HCT116 (cell line): Measurements from ENCODE around the gene AACS. TPM values are rescaled to one million over a fixed set of nuclear protein-coding genes. Genes with fewer than 3 reads are reported as not detected.

Experiments used
- ATAC-seq: fragments of 200-7000 bp; cut with Tn5 transposase; 2 replicates; pipeline ENCODE4 v1.9.1; 2020; ENCODE audit warnings: mild to moderate bottlenecking, moderate library complexity
- BruUV-seq: library from RNA; stranded (reverse); fragments of 400-500 nt; replicated peaks from 2 replicates; lab custom pipeline; 2021; lab: Mats Ljungman, UMichigan
- CTCF ChIA-PET: fragments of 300-600 bp; sonication (Branson Sonifier 250); formaldehyde crosslinking; loops from one replicate; lab custom pipeline; 2021; ENCODE audit warnings: antibody characterized with exemption; lab: Charles Lee
- POLR2A ChIA-PET: fragments of 300-600, 350-600 bp; sonication (Branson Sonifier 250); formaldehyde crosslinking; loops from one replicate; lab custom pipeline; 2021; ENCODE audit warnings: antibody characterized with exemption; lab: Charles Lee
- RAD21 ChIA-PET, 2 experiments: fragments of 300-600 bp; sonication (Branson Sonifier 250); formaldehyde crosslinking; loops; one replicate each; lab custom pipeline; 2023; ENCODE audit warnings: low total read pairs in 2 of 2; ENCODE audit not compliant: uncharacterized antibody in 2 of 2, unreplicated experiment in 2 of 2, low non-redundant PET in 1 of 2; lab: Charles Lee
- DNase-seq: peaks from one replicate; pipeline ENCODE4 v3.0.0-alpha.2; 2010; ENCODE audit warnings: low read depth, low spot score
- H2AFZ ChIP-seq: fragments of 200-600 bp; shearing (Covaris generic), sonication (generic); 2 replicates; pipeline ENCODE4 v1.6.1; 2017; ENCODE audit warnings: low read depth, mixed run types, mixed read lengths, antibody characterized with exemption, low read length; ENCODE audit not compliant: poor library complexity, severe bottlenecking
- H3K27ac ChIP-seq: 2 replicates; pipeline ENCODE4 v1.5.1; 2012; ENCODE audit warnings: low read depth, low read length
- H3K27me3 ChIP-seq: fragments of 200-600 bp; sonication (generic); 2 replicates; pipeline ENCODE4 v1.6.1; 2016; ENCODE audit warnings: mixed run types, low read length, mixed read lengths; ENCODE audit not compliant: insufficient read depth
- H3K36me3 ChIP-seq, 2 experiments: fragments of 200-500 bp in 1 of 2; fragments of 200-600 bp in 1 of 2; sonication (Bioruptor generic) in 1 of 2; sonication (generic) in 1 of 2; 2 replicates each; pipeline versions ENCODE4 v1.5.1 to v1.6.1; 2014 to 2016; ENCODE audit warnings: low read length in 2 of 2, inconsistent platforms in 1 of 2, mixed read lengths in 1 of 2, mixed run types in 1 of 2; ENCODE audit not compliant: insufficient read depth in 2 of 2, control insufficient read depth in 1 of 2
- H3K4me1 ChIP-seq, 2 experiments: fragments of 200-600 bp in 1 of 2; sonication (generic) in 1 of 2; 2 replicates each; pipeline versions ENCODE4 v1.5.1 to v1.6.1; 2012 to 2017; ENCODE audit warnings: low read length in 2 of 2, inconsistent platforms in 1 of 2, mild to moderate bottlenecking in 1 of 2, mixed read lengths in 1 of 2, mixed run types in 1 of 2, moderate library complexity in 1 of 2; ENCODE audit not compliant: insufficient read depth in 2 of 2, control insufficient read depth in 1 of 2
- H3K4me2 ChIP-seq: fragments of 200-600 bp; sonication (generic); 2 replicates; pipeline ENCODE4 v1.6.1; 2017; ENCODE audit warnings: mixed run types, low read length, mixed read lengths
- H3K4me3 ChIP-seq, 2 experiments: fragments of 200-600 bp in 1 of 2; sonication (generic) in 1 of 2; replicated peaks in 1 of 2; 2 replicates each; pipeline ENCODE4 v1.5.1; 2011 to 2016; ENCODE audit warnings: low read length in 2 of 2, control low read depth in 1 of 2, low read depth in 1 of 2, mild to moderate bottlenecking in 1 of 2, mixed read lengths in 1 of 2, mixed run types in 1 of 2
- H3K79me2 ChIP-seq: fragments of 200-600 bp; sonication (generic); 2 replicates; pipeline ENCODE4 v1.6.1; 2017; ENCODE audit warnings: mild to moderate bottlenecking, mixed run types, low read length, moderate library complexity, mixed read lengths; ENCODE audit not compliant: insufficient read depth
- H3K9ac ChIP-seq: fragments of 200-600 bp; sonication (generic); 2 replicates; pipeline ENCODE4 v1.6.1; 2016; ENCODE audit warnings: low read length, mixed read lengths
- H3K9me2 ChIP-seq: fragments of 200-600 bp; sonication (generic), shearing (Covaris generic); 2 replicates; pipeline ENCODE4 v1.6.1; 2017; ENCODE audit warnings: mixed run types, mild to moderate bottlenecking, moderate library complexity; ENCODE audit not compliant: insufficient read depth
- H3K9me3 ChIP-seq, 2 experiments: fragments of 200-500 bp in 1 of 2; fragments of 200-600 bp in 1 of 2; sonication (Bioruptor generic) in 1 of 2; sonication (generic) in 1 of 2; 2 replicates each; pipeline ENCODE4 v1.6.1; 2014 to 2017; ENCODE audit warnings: low read length in 2 of 2, mixed read lengths in 2 of 2, inconsistent platforms in 1 of 2, low read depth in 1 of 2, mild to moderate bottlenecking in 1 of 2, mixed run types in 1 of 2, moderate library complexity in 1 of 2; ENCODE audit not compliant: control insufficient read depth in 1 of 2, insufficient read depth in 1 of 2
- H4K20me1 ChIP-seq: fragments of 200-600 bp; sonication (generic), shearing (Covaris generic); 2 replicates; pipeline ENCODE4 v1.6.1; 2017; ENCODE audit warnings: mixed run types, mild to moderate bottlenecking, moderate library complexity; ENCODE audit not compliant: insufficient read depth
- CBX3 ChIP-seq: IDR thresholded peaks from 2 replicates; pipeline ENCODE4 v1.6.1; 2012; ENCODE audit warnings: low read depth
- EGR1 ChIP-seq: IDR thresholded peaks from 2 replicates; pipeline ENCODE4 v1.6.1; 2012; ENCODE audit warnings: low read depth
- ELF1 ChIP-seq: IDR thresholded peaks from 2 replicates; pipeline ENCODE4 v1.6.1; 2012; ENCODE audit warnings: low read depth, borderline replicate concordance
- EZH2 ChIP-seq: fragments of 200-600 bp; sonication (generic); IDR thresholded peaks from 2 replicates; pipeline ENCODE4 v1.6.1; 2017; ENCODE audit warnings: antibody characterized with exemption, mixed run types
- EZH2phosphoT487 ChIP-seq: fragments of 200-600 bp; IDR thresholded peaks from 2 replicates; pipeline ENCODE4 v1.6.1; 2018; ENCODE audit warnings: antibody characterized with exemption, borderline replicate concordance
- FOSL1 ChIP-seq: IDR thresholded peaks from 2 replicates; pipeline ENCODE4 v1.6.1; 2012; ENCODE audit warnings: low read depth
- JUND ChIP-seq: IDR thresholded peaks from 2 replicates; pipeline ENCODE4 v1.6.1; 2012
- POLR2A ChIP-seq: IDR thresholded peaks from 2 replicates; pipeline ENCODE4 v1.7.0; 2011; ENCODE audit warnings: borderline replicate concordance; ENCODE audit not compliant: insufficient read depth, insufficient read length; ENCODE audit errors: extremely low read depth
- SIN3A ChIP-seq: IDR thresholded peaks from 2 replicates; pipeline ENCODE4 v1.6.1; 2012; ENCODE audit warnings: low read depth
- SP1 ChIP-seq: IDR thresholded peaks from 2 replicates; pipeline ENCODE4 v1.6.1; 2012; ENCODE audit warnings: low read depth
- SRF ChIP-seq: IDR thresholded peaks from 2 replicates; pipeline ENCODE4 v1.6.1; 2012; ENCODE audit warnings: low read depth
- TCF7L2 ChIP-seq: IDR thresholded peaks from 2 replicates; pipeline ENCODE4 v1.7.0; 2011; ENCODE audit warnings: borderline replicate concordance, inconsistent platforms; ENCODE audit not compliant: insufficient read depth, insufficient read length; ENCODE audit errors: extremely low read depth
- YY1 ChIP-seq: IDR thresholded peaks from 2 replicates; pipeline ENCODE4 v1.6.1; 2011; ENCODE audit warnings: low read length, low read depth, moderate library complexity, mild to moderate bottlenecking; ENCODE audit not compliant: insufficient replicate concordance; ENCODE audit errors: extremely low read depth
- ZBTB33 ChIP-seq: IDR thresholded peaks from 2 replicates; pipeline ENCODE4 v1.6.1; 2011; ENCODE audit warnings: mild to moderate bottlenecking, low read length, moderate library complexity; ENCODE audit not compliant: insufficient replicate concordance; ENCODE audit errors: extremely low read depth
- ZFX ChIP-seq: fragments of 450-650 bp; IDR thresholded peaks from 2 replicates; pipeline ENCODE4 v1.6.1; 2017
- ZNF274 ChIP-seq: fragments of 200-500 bp; sonication (Bioruptor generic); IDR thresholded peaks from 2 replicates; pipeline ENCODE4 v1.6.1; 2014; ENCODE audit warnings: mild to moderate bottlenecking, low read depth, low read length, inconsistent platforms
- intact Hi-C: fragments of 100-400 bp; cut with micrococcal nuclease; formaldehyde crosslinking; loops from 2 replicates; pipeline ENCODE4 v1.10.0; 2022
- total RNA-seq: library from RNA; stranded (reverse); gene quantifications from one replicate; pipeline ENCODE4 v1.2.1, GENCODE V29; 2021; ENCODE audit not compliant: unreplicated experiment
- TF ChIP-seq, protein P1 (sequence below): IDR thresholded peaks from 2 replicates; pipeline ENCODE4 v1.6.1; 2012; ENCODE audit warnings: low read depth
- TF ChIP-seq, protein P2 (sequence below), 3 experiments: fragments of 200-600 bp in 1 of 3; sonication (generic) in 1 of 3; IDR thresholded peaks in 2 of 3; conservative IDR thresholded peaks in 1 of 3; 2 replicates each; pipeline ENCODE4 v1.5.1; 2012 to 2017; ENCODE audit warnings: low read depth in 2 of 3, low read length in 2 of 3, antibody characterized with exemption in 1 of 3, borderline replicate concordance in 1 of 3, control low read depth in 1 of 3, mild to moderate bottlenecking in 1 of 3, mixed read lengths in 1 of 3, mixed run types in 1 of 3, moderate library complexity in 1 of 3; ENCODE audit not compliant: insufficient read depth in 1 of 3
- TF ChIP-seq, protein P3 (sequence below): IDR thresholded peaks from 2 replicates; pipeline ENCODE4 v1.6.1; 2012

The AACS gene
- total RNA-seq, 1 experiment from 2014 or later, result 16.0 TPM

DNA sequence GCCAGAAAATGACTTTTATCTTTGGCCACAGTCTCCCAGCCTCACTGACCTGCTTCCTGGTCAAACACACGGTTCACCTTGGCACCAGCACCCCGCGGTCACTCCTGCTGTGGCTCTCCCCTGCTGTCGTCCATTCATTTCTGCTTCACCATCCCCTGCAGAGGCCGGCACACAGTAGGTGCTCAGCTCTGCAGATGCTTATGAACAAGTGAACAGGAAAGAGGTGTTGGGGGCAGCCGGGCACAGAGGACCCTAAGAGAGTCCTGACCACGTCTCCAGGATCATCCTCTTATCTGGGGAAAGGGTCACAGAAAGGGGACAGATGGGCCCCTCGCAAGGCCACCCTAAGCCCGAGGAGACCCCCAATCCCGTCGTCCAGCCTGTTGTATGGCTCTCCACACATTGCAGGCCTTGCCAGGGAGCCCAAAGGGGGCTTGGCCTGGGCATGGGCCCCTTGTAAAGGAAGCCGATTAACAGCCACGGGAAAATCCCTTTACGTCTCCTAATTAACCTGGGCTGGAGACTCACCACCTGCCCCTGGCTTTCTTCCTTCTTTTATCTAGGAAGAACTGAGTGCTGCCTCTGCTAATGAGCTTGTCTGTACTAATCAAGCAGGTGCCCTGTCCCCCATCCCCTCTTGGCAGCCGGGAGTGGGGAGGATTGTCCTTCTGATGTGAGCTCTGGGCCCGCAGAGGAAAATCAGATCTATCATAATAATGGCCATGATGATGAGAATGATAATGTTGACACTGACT is 119.2 kb downstream of the AACS start:
- no peak overlapping the region for H3K4me2 ChIP-seq
- no peaks in the 10 kb centered on the region for H3K36me3 ChIP-seq
- H3K9ac ChIP-seq, result no peak overlapping the region
- H3K27me3 ChIP-seq, result peaks cover 17% of the 10 kb centered on the region
- H2AFZ ChIP-seq, result no peak overlapping the region
- no peaks in the 10 kb centered on the region for H3K79me2 ChIP-seq
- TF ChIP-seq POLR2A, result no peak
- no peak for TF ChIP-seq ELF1
- no peak for TF ChIP-seq YY1
- no peak for TF ChIP-seq ZBTB33
- TF ChIP-seq, protein P1, sequence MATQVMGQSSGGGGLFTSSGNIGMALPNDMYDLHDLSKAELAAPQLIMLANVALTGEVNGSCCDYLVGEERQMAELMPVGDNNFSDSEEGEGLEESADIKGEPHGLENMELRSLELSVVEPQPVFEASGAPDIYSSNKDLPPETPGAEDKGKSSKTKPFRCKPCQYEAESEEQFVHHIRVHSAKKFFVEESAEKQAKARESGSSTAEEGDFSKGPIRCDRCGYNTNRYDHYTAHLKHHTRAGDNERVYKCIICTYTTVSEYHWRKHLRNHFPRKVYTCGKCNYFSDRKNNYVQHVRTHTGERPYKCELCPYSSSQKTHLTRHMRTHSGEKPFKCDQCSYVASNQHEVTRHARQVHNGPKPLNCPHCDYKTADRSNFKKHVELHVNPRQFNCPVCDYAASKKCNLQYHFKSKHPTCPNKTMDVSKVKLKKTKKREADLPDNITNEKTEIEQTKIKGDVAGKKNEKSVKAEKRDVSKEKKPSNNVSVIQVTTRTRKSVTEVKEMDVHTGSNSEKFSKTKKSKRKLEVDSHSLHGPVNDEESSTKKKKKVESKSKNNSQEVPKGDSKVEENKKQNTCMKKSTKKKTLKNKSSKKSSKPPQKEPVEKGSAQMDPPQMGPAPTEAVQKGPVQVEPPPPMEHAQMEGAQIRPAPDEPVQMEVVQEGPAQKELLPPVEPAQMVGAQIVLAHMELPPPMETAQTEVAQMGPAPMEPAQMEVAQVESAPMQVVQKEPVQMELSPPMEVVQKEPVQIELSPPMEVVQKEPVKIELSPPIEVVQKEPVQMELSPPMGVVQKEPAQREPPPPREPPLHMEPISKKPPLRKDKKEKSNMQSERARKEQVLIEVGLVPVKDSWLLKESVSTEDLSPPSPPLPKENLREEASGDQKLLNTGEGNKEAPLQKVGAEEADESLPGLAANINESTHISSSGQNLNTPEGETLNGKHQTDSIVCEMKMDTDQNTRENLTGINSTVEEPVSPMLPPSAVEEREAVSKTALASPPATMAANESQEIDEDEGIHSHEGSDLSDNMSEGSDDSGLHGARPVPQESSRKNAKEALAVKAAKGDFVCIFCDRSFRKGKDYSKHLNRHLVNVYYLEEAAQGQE, result no peak
- TF ChIP-seq ZFX, result no peak
- no peak for TF ChIP-seq ZNF274
- TF ChIP-seq, protein P2, sequence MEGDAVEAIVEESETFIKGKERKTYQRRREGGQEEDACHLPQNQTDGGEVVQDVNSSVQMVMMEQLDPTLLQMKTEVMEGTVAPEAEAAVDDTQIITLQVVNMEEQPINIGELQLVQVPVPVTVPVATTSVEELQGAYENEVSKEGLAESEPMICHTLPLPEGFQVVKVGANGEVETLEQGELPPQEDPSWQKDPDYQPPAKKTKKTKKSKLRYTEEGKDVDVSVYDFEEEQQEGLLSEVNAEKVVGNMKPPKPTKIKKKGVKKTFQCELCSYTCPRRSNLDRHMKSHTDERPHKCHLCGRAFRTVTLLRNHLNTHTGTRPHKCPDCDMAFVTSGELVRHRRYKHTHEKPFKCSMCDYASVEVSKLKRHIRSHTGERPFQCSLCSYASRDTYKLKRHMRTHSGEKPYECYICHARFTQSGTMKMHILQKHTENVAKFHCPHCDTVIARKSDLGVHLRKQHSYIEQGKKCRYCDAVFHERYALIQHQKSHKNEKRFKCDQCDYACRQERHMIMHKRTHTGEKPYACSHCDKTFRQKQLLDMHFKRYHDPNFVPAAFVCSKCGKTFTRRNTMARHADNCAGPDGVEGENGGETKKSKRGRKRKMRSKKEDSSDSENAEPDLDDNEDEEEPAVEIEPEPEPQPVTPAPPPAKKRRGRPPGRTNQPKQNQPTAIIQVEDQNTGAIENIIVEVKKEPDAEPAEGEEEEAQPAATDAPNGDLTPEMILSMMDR (IDR thresholded peaks at IDR 0.05 in 2 of 3, conservative IDR thresholded peaks at IDR 0.05 in 1 of 3; ENCODE audit: borderline replicate concordance in 1 of 3, insufficient read depth in 1 of 3, low read depth in 2 of 3, low read length in 2 of 3), result no peak
- no peak for TF ChIP-seq EZH2phosphoT487
- no peak for TF ChIP-seq FOSL1
- TF ChIP-seq JUND, result no peak
- TF ChIP-seq SRF, result no peak
- no peak for TF ChIP-seq SIN3A
- no peak for TF ChIP-seq EGR1
- TF ChIP-seq CBX3, result no peak
- TF ChIP-seq EZH2, result no peak
- no peak for TF ChIP-seq SP1
- TF ChIP-seq, protein P3, sequence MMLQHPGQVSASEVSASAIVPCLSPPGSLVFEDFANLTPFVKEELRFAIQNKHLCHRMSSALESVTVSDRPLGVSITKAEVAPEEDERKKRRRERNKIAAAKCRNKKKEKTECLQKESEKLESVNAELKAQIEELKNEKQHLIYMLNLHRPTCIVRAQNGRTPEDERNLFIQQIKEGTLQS, result no peak
- TF ChIP-seq TCF7L2, result no peak
- DNase-seq, result no peak
- H3K4me1 ChIP-seq, result peaks cover 0 to 16% of the 10 kb centered on the region in 2 experiments; a peak in 2 of 4 replicates
- no peaks in the 10 kb centered on the region for H4K20me1 ChIP-seq
- POLR2A ChIA-PET, result no interaction called here
- H3K9me2 ChIP-seq, result no peaks in the 10 kb centered on the region
- no peaks in the 10 kb centered on the region for H3K9me3 ChIP-seq
- no peak overlapping the region for H3K4me3 ChIP-seq
- BruUV-seq, result no TSS peak
- RAD21 ChIA-PET, result no interaction called here
- intact Hi-C loops, result loop anchor here (5.0 to 10.0 kb wide), 2 partner anchors 880 to 1563 kb away; no protein-coding TSS in a partner anchor
- H3K27ac ChIP-seq, result no peak overlapping the region
- ATAC-seq, result no peak
- CTCF ChIA-PET, result interaction anchor here (1.1 to 2.4 kb wide), 4 partner anchors 14 to 219 kb away, joined by 3 to 36 read pairs (median 4); no protein-coding TSS in a partner anchor
